Neuron (in vitro differentiated cells): ENCODE measurements around the gene MPZL3.

Experiments
- H2AFZ ChIP-seq: one replicate; pipeline ENCODE4 v1.6.1; 2013; ENCODE audit warnings: low read depth, mild to moderate bottlenecking, inconsistent platforms, low read length, moderate library complexity
- H3K27me3 ChIP-seq: one replicate; pipeline ENCODE4 v1.6.1; 2013; ENCODE audit warnings: low read length; ENCODE audit not compliant: insufficient read depth
- H3K36me3 ChIP-seq: one replicate; pipeline ENCODE4 v1.6.1; 2013; ENCODE audit warnings: low read length; ENCODE audit not compliant: insufficient read depth
- H3K4me1 ChIP-seq: one replicate; pipeline ENCODE4 v1.6.1; 2013; ENCODE audit warnings: low read length; ENCODE audit not compliant: insufficient read depth
- H3K4me3 ChIP-seq: 2 replicates; pipeline ENCODE4 v1.5.1; 2013; ENCODE audit warnings: mild to moderate bottlenecking, low read length, moderate library complexity
- H3K9me3 ChIP-seq: one replicate; pipeline ENCODE4 v1.6.1; 2013; ENCODE audit warnings: low read length

MPZL3 gene

DNA sequence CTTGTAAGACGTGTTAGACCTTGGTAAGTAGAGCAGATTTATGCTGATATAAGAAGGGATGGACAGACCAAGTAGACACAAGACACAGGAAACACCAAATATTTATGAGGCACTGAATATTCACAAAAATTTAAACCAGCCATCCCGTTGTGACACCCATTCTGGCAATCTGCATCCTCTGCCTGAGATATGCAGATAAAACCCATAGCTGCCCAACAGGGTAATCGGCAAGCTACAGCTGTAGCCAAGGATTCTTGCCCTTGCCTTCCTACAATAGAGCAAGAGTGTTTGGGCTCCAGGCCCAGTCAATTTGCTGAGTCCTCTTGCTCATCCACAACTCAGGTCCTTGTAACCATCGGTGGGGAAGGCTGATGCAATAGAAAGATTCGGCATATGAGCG lies 30.4 kb upstream of the MPZL3 start:
- H3K36me3 ChIP-seq: no peaks in the 10 kb centered on the region
- no peak overlapping the region for H3K4me3 ChIP-seq
- no peaks in the 10 kb centered on the region for H3K4me1 ChIP-seq
- peaks cover 8% of the 10 kb centered on the region for H3K27me3 ChIP-seq
- no peak overlapping the region for H2AFZ ChIP-seq
- H3K9me3 ChIP-seq: no peaks in the 10 kb centered on the region

- no peak overlapping the region for H2AFZ ChIP-seq
- peaks cover 11% of the 10 kb centered on the region for H3K27me3 ChIP-seq
- H3K4me3 ChIP-seq: no peak overlapping the region
- no peaks in the 10 kb centered on the region for H3K4me1 ChIP-seq
- H3K9me3 ChIP-seq: no peaks in the 10 kb centered on the region
- no peaks in the 10 kb centered on the region for H3K36me3 ChIP-seq
Observed at GRCh38 chr11:118281284-118281683, 29.1 kb upstream of the MPZL3 start.

DNA sequence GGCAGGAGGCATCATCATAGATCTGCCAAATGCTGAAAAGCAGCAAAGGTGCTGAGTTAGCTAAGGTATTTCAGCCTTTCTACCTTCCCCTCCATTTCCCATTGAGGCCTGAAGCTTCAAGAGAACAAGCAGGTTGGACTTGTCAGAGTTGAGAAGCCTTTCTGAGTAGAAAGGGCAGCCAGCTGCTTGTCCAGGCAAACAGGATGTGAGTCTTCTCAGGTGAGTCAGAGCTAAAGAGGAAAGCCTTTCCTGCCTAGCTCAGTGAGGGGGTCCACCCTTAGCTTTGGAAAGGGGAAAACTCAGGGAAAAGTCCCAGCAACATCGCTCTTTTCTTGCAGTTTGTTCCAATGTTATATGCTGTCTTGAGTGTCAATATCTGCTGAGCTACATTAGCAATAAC lies 25.1 kb upstream of the MPZL3 start:
- H2AFZ ChIP-seq: no peak overlapping the region
- no peaks in the 10 kb centered on the region for H3K36me3 ChIP-seq
- H3K27me3 ChIP-seq: peaks cover 30% of the 10 kb centered on the region
- H3K9me3 ChIP-seq: no peaks in the 10 kb centered on the region
- no peaks in the 10 kb centered on the region for H3K4me1 ChIP-seq
- no peak overlapping the region for H3K4me3 ChIP-seq

GRCh38 chr11:118276422-118276821 lies 24.3 kb upstream of the MPZL3 start:
- Histone ChIP-seq H3K9me3 (no peaks in the 10 kb centered on the region), H3K4me1 (no peaks in the 10 kb centered on the region), H3K36me3 (no peaks in the 10 kb centered on the region), H3K27me3 (peaks cover 32% of the 10 kb centered on the region), H3K4me3 (no peak overlapping the region), H2AFZ (no peak overlapping the region)

DNA sequence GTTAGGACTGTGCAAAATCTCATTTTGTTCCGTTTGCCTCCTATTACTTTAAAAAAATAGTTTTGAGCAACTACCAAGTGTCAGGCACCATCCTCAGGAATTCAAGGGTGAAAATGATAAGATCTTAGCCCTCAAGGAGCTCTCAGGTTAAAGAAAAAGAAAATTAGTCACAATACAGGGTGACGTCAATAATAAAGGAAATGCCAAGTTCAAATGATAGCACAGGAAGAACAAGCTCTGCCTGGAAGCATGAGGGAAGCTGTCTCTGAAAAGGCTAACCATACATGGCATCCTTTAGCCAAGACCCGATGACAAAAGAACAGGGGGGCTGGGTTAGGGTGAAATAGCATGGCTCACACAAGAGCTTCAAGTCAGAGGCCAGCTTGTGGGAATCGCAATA lies 23.0 kb upstream of the MPZL3 start:
- Histone ChIP-seq H3K27me3 (peaks cover 30% of the 10 kb centered on the region), H3K4me1 (no peaks in the 10 kb centered on the region), H3K36me3 (no peaks in the 10 kb centered on the region), H3K4me3 (no peak overlapping the region), H3K9me3 (no peaks in the 10 kb centered on the region), H2AFZ (no peak overlapping the region)

DNA sequence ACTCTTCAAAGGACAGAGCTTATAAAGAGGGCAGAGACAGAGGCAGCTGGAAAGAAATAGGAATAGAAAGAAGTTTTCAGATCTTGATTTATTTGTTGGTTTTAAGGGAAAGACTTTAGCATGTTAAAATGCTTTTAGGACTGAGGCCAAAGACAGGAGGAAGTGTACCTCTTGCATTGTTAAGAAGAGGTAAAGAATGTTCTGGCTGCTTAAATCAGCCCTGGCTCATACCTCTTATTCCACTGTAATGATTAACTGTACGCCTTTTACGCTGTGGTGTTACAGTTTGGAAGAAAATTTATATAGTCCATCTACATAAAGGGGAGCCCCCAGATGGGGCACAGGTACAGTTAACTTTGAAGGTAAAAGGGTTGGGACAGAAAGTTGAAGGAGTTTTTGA lies 22.0 kb upstream of the MPZL3 start:
- H3K4me1 ChIP-seq: no peaks in the 10 kb centered on the region
- H3K9me3 ChIP-seq: no peaks in the 10 kb centered on the region
- H3K36me3 ChIP-seq: no peaks in the 10 kb centered on the region
- H3K27me3 ChIP-seq: peaks cover 35% of the 10 kb centered on the region
- no peak overlapping the region for H2AFZ ChIP-seq
- no peak overlapping the region for H3K4me3 ChIP-seq

DNA sequence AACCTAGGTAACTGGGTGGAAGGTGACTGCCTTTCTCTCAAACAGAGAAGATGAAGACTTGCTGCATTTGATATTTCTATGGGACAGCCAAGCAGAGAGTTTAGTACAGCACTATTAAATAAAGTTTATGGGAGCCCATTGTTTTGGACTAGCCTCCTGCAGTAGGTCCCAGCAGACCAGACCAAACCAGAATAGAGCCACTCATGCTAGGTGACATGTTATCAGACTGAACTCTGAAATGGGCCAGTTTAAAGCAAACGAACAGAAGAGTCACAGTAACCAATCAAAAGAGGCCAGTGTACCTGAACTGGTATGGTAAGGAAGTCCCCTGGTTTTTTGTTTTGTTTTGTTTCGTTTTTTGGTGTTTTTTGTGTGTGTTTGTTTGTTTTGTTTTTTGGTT lies 19.8 kb upstream of the MPZL3 start:
- no peaks in the 10 kb centered on the region for H3K9me3 ChIP-seq
- no peaks in the 10 kb centered on the region for H3K4me1 ChIP-seq
- no peak overlapping the region for H2AFZ ChIP-seq
- H3K27me3 ChIP-seq: peaks cover 37% of the 10 kb centered on the region
- H3K4me3 ChIP-seq: no peak overlapping the region
- no peaks in the 10 kb centered on the region for H3K36me3 ChIP-seq

- Histone ChIP-seq H3K4me1 (no peaks in the 10 kb centered on the region), H3K27me3 (peaks cover 64% of the 10 kb centered on the region), H3K4me3 (no peak overlapping the region), H3K36me3 (no peaks in the 10 kb centered on the region), H2AFZ (no peak overlapping the region), H3K9me3 (no peaks in the 10 kb centered on the region)
Observed at GRCh38 chr11:118267486-118267885, 15.3 kb upstream of the MPZL3 start.

DNA sequence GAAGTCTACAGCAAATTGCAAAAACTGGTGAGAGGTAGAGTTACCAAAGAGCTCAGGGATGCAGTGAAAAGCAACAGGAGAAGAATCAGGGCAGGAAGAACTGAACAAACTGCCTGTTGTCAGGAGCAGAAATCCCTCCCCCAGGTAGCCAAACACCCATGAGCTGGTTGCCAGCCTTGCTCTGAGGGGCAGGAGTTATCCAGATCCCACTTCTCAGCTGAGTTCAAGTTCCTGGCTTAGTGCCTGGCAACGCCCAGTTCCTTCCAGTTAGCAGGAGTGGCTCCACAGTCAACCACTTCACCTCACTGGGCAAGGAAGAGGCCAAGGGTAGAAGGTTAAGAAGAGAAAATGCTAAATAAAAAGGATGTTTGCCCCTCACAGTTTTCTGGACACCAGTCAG lies 13.8 kb upstream of the MPZL3 start:
- Histone ChIP-seq H3K9me3 (no peaks in the 10 kb centered on the region), H3K36me3 (no peaks in the 10 kb centered on the region), H3K27me3 (peaks cover 70% of the 10 kb centered on the region), H3K4me1 (no peaks in the 10 kb centered on the region), H3K4me3 (no peak overlapping the region), H2AFZ (no peak overlapping the region)

DNA sequence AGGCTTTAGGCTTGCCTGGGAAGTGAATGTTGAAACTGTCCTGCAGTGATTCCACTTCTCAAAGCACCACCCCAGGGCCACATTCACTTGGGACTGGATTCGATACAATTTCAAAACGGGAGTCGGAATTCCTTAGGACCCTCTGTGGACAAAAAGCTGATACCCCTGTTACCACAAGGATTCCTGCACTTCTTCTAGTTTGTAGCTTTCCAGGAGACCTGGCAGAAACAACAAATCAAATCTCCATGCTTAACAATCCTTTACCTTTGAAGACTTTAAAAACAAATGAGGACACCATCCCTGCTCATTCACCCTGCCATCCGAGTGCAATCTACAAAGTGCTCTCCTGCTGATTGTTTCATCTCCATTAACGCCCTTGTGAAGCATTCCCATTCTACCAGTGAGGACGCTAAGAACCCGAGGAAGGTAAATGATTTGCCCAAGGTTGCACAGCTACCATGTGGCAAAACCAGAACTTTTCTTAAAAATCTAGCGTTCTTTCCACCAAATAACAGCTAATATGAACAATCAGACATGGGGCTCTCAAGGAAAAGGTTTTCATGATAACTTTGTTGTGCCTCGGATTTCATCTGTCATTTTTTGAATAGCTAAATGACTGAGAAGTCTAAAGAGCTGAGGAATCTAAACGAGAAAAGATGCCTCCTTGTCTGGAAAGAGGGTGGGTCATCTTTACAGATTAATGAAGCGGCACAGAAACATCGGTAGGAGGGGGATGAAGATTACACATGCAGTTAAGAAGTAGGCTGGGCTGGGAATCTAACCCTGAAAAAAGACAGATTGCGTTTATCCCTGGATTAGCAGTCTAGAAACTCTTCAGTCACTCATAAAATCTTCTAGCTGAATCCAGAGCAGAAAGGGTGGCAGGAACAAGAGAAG lies 12.7 kb upstream of the MPZL3 start:
- peaks cover 79% of the 10 kb centered on the region for H3K27me3 ChIP-seq
- no peak overlapping the region for H3K4me3 ChIP-seq

DNA sequence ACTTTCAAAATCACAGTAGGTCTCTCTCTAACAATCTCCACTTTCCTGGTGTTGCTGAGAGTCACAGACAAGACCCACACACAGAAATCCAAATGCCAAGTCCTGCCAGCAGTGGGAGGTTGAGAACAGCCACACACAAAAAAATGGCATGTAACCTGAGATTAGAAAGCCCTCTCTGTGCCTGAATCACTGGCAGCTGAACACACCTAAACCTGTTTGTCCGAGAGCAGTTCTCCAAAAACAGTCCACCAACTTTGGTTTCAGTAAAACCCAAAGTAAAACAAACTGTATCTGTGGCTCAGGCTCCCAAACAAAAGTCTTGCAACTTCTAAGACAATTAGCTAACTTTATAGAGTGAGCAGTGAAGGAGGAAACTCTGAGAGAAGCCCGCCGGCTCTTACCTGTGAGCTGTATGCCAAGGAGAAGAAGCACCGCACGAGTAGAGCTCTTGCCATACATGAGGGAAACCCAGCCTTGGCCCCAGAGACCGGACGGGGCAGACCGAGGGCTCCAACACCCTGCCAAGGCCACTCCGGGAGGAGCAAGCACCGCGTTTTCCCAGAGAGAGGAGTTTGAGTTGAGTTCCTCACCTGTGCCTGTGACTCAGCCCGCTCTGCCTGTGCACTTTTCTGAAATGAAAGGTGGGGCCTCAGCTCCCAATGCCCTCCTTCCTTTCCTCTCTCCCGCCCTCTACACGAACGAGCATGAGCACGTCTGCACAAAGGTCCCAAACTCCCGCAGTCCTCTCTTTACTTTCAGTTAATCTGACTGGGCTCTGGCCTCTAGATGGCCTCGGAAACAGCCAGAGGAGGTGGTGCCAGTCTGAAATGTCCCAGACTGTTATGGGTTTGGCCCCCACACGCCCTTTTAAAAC lies 11.8 kb upstream of the MPZL3 start, which contains the start of gene MPZL2:
Gene MPZL2, minus strand, starts transcription at position 603 of the 874 bp plus-strand sequence. Its CDS starts 144 bp downstream, at position 459.
- Histone ChIP-seq H3K36me3 (no peaks in the 10 kb centered on the region), H2AFZ (no peak within 1 kb of the TSS), H3K4me1 (no peaks in the 10 kb centered on the region), H3K9me3 (no peaks in the 10 kb centered on the region), H3K27me3 (peaks cover 75% of the 10 kb centered on the region), H3K4me3 (no peak within 1 kb of the TSS)

More for the DNA sequence above, 12.7 kb upstream of the MPZL3 start:
- Histone ChIP-seq H3K4me1 (no peaks in the 10 kb centered on the region), H2AFZ (no peak overlapping the region), H3K36me3 (no peaks in the 10 kb centered on the region), H3K9me3 (no peaks in the 10 kb centered on the region)

DNA sequence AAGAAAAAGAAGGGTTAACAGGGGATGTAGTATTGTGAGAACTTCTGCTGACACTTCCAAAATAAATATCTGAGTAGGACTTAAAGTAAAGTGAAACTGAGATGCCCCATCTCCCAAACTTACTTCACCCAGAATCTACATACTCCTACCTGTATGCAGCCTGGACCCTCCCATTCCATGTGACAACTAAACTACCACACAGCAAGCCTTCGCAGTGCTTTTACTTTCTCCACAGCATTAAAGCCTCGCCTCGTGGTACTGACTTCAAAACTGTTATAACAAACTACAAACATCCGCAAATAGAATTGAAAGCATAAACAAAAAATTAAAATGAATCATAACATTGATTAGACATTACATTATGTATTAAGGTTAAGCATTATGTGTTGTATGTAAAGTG lies 10.9 kb upstream of the MPZL3 start:
- Histone ChIP-seq H3K4me3 (no peak overlapping the region), H3K36me3 (no peaks in the 10 kb centered on the region), H3K9me3 (no peaks in the 10 kb centered on the region), H2AFZ (no peak overlapping the region), H3K4me1 (no peaks in the 10 kb centered on the region), H3K27me3 (peaks cover 73% of the 10 kb centered on the region)

DNA sequence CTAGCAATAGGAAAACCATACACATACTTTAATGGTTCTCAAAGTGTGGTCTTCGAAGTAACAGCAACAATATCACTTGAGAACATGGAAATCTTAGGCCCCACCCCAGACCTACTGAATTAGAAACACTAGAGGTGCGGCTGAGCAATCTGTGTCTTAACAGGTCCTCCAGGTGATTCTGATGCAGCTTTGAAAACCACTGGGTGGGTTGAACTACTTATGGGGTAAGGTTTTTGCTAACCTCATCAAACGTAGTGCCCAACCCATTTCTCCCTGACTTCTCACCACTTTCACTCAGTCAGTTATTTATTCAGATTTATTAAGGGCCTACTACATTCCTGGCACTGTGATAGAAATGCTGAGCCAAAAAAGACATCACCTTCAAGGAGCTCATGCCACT lies 8.2 kb upstream of the MPZL3 start:
- no peaks in the 10 kb centered on the region for H3K9me3 ChIP-seq
- H3K36me3 ChIP-seq: no peaks in the 10 kb centered on the region
- H3K4me3 ChIP-seq: no peak overlapping the region
- no peak overlapping the region for H2AFZ ChIP-seq
- peaks cover 52% of the 10 kb centered on the region for H3K27me3 ChIP-seq
- no peaks in the 10 kb centered on the region for H3K4me1 ChIP-seq
